HepG2 (cell line): Measurements from ENCODE around the gene SUSD6. TPM values are rescaled to one million over a fixed set of nuclear protein-coding genes. Genes with fewer than 3 reads are reported as not detected.

Experiments
- ATAC-seq: fragments of 200-7000 bp; cut with Tn5 transposase; 3 replicates; pipeline ENCODE4 v1.9.1; 2020; ENCODE audit warnings: mild to moderate bottlenecking, moderate library complexity
- BruUV-seq: library from RNA; stranded (reverse); fragments of 400-500 nt; replicated peaks from 2 replicates; lab custom pipeline; 2021; lab: Mats Ljungman, UMichigan
- CTCF ChIA-PET: fragments of 300-600 bp; formaldehyde crosslinking; extraction: SDS; loops from one replicate; lab custom pipeline; 2021; ENCODE audit warnings: low total read pairs, inconsistent platforms, low intra/inter-chr PET ratio; lab: Yijun Ruan, JAX
- POLR2A ChIA-PET: fragments of 350-600 bp; sonication (Branson Sonifier 250); formaldehyde crosslinking; loops from one replicate; lab custom pipeline; 2020; ENCODE audit warnings: antibody characterized with exemption, inconsistent platforms; lab: Yijun Ruan, JAX
- DNase-seq: peaks from one replicate; pipeline ENCODE4 v3.0.0-alpha.2; 2015; ENCODE audit warnings: low spot score
- FAIRE-seq: peaks from 3 replicates; lab custom pipeline; 2011; peaks lifted over from hg19 to GRCh38; lab: Jason Lieb, UNC
- H2AFZ ChIP-seq: one replicate; pipeline ENCODE4 v1.6.1; 2011; ENCODE audit warnings: low read length, inconsistent platforms
- H3K27ac ChIP-seq: fragments of 300-600 bp; 3 replicates; pipeline ENCODE4 v1.8.0; 2011; ENCODE audit warnings: mixed run types, mild to moderate bottlenecking, mixed read lengths, low read length, inconsistent platforms; ENCODE audit not compliant: insufficient read depth; ENCODE audit errors: extremely low read length
- H3K27me3 ChIP-seq, 2 experiments: fragments of 200-600 bp in 1 of 2; 2 replicates in 1 of 2; 3 replicates in 1 of 2; pipeline versions ENCODE4 v1.6.0 to v1.8.0; 2011; ENCODE audit warnings: low read length in 2 of 2, mild to moderate bottlenecking in 2 of 2, moderate library complexity in 2 of 2, inconsistent platforms in 1 of 2; ENCODE audit not compliant: insufficient read depth in 2 of 2, control insufficient read depth in 1 of 2
- H3K36me3 ChIP-seq, 2 experiments: fragments of 200-600 bp in 1 of 2; replicated peaks in 1 of 2; 2 replicates in 1 of 2; 3 replicates in 1 of 2; pipeline versions ENCODE4 v1.5.1 to v1.8.0; 2011; ENCODE audit warnings: low read length in 2 of 2, inconsistent platforms in 1 of 2; ENCODE audit not compliant: insufficient read depth in 2 of 2, control insufficient read depth in 1 of 2
- H3K4me1 ChIP-seq: 2 replicates; pipeline ENCODE4 v1.5.1; 2012; ENCODE audit warnings: low read length, inconsistent platforms; ENCODE audit not compliant: insufficient read depth
- H3K4me2 ChIP-seq: 2 replicates; pipeline ENCODE4 v1.6.0; 2011; ENCODE audit warnings: low read depth, low read length, inconsistent platforms
- H3K4me3 ChIP-seq, 3 experiments: fragments of 200-600 bp in 1 of 3; sonication (generic), shearing (Covaris generic) in 1 of 3; replicated peaks in 1 of 3; 2 replicates each; pipeline ENCODE4 v1.5.1; 2011 to 2016; ENCODE audit warnings: low read length in 3 of 3, inconsistent platforms in 2 of 3, low read depth in 2 of 3, mild to moderate bottlenecking in 2 of 3, control low read depth in 1 of 3, mixed read lengths in 1 of 3; ENCODE audit not compliant: insufficient read depth in 1 of 3
- H3K79me2 ChIP-seq: one replicate; pipeline ENCODE4 v1.6.1; 2011; ENCODE audit warnings: low read length, inconsistent platforms; ENCODE audit not compliant: insufficient read depth
- H3K9ac ChIP-seq: 2 replicates; pipeline ENCODE4 v1.6.0; 2011; ENCODE audit warnings: mild to moderate bottlenecking, low read depth, low read length, inconsistent platforms; ENCODE audit not compliant: insufficient read depth
- H3K9me3 ChIP-seq: 2 replicates; pipeline ENCODE4 v1.5.1; 2012; ENCODE audit warnings: mild to moderate bottlenecking, low read length
- H4K20me1 ChIP-seq: 2 replicates; pipeline ENCODE4 v1.6.0; 2011; ENCODE audit warnings: inconsistent platforms, mild to moderate bottlenecking, low read length, moderate library complexity; ENCODE audit not compliant: insufficient read depth
- ARID2 ChIP-seq: sonication (generic); formaldehyde crosslinking; IDR thresholded peaks from 2 replicates; pipeline ENCODE4 v1.8.1; 2022; ENCODE audit warnings: mild to moderate bottlenecking, missing genetic modification reagents, borderline replicate concordance
- GABPA ChIP-seq, 2 experiments: IDR thresholded peaks; 2 replicates each; pipeline ENCODE4 v1.6.1; 2011 to 2016; ENCODE audit warnings: low read depth in 2 of 2, low read length in 1 of 2, missing biosample characterization in 1 of 2, missing genetic modification characterization in 1 of 2
- KAT8 ChIP-seq: IDR thresholded peaks from 2 replicates; pipeline ENCODE4 v1.6.1; 2016; ENCODE audit warnings: missing genetic modification reagents, missing compliant biosample characterization
- MYNN ChIP-seq: sonication (generic); formaldehyde crosslinking; IDR thresholded peaks from 2 replicates; pipeline ENCODE4 v1.4.0; 2020; ENCODE audit warnings: mild to moderate bottlenecking, low read depth, missing genetic modification reagents
- NFE2L2 ChIP-seq: fragments of 150-350 bp; IDR thresholded peaks from 2 replicates; pipeline ENCODE4 v1.6.1; 2014; ENCODE audit warnings: low read length
- NFIB ChIP-seq: sonication (generic); formaldehyde crosslinking; IDR thresholded peaks from 2 replicates; pipeline ENCODE4 v1.9.0; 2021; ENCODE audit warnings: missing genetic modification reagents, mild to moderate bottlenecking, borderline replicate concordance
- NR2F1 ChIP-seq, 2 experiments: fragments of 450-650 bp in 1 of 2; formaldehyde crosslinking in 1 of 2; IDR thresholded peaks; 2 replicates each; pipeline versions ENCODE4 v1.5.0 to v1.6.1; 2016 to 2020; ENCODE audit warnings: mild to moderate bottlenecking in 1 of 2, missing compliant biosample characterization in 1 of 2, missing genetic modification reagents in 1 of 2, moderate library complexity in 1 of 2
- PRMT3 ChIP-seq: sonication (generic); formaldehyde crosslinking; IDR thresholded peaks from 2 replicates; pipeline ENCODE4 v1.8.1; 2022; ENCODE audit warnings: low read depth, mild to moderate bottlenecking, moderate library complexity, missing genetic modification reagents, borderline replicate concordance
- RFX1 ChIP-seq: fragments of 450-650 bp; IDR thresholded peaks from 2 replicates; pipeline ENCODE4 v1.6.1; 2017
- SAFB2 ChIP-seq: sonication (generic); formaldehyde crosslinking; IDR thresholded peaks from 2 replicates; pipeline ENCODE4 v1.5.1; 2020; ENCODE audit warnings: missing genetic modification reagents, low read depth, mild to moderate bottlenecking, borderline replicate concordance
- ZNF75D ChIP-seq: sonication (generic); formaldehyde crosslinking; IDR thresholded peaks from 2 replicates; pipeline ENCODE4 v1.8.1; 2023; ENCODE audit warnings: missing genetic modification reagents, mild to moderate bottlenecking, borderline replicate concordance
- WGBS: methylation state at CpG from one replicate; pipeline ENCODE4 v1.1.6; 2017; ENCODE audit warnings: low lambda C conversion rate; 5-methylcytosine and 5-hydroxymethylcytosine counted together
- in situ Hi-C: cut with HindIII; loops from 2 replicates; pipeline ENCODE4 v1.10.0; 2017; ENCODE audit warnings: low pct_unique_long_range_greater_than_20kb; ENCODE audit not compliant: extremely low pct_ligation_motif_present
- intact Hi-C: fragments of 100-400 bp; cut with micrococcal nuclease; formaldehyde crosslinking; loops from one replicate; pipeline ENCODE4 v1.10.0; 2022; ENCODE audit not compliant: unreplicated experiment
- polyA plus RNA-seq, 8 experiments: library from polyadenylated mRNA; depleted of rRNA in 3 of 8; stranded (reverse) in 7 of 8; unstranded in 1 of 8; fragments of >200 nt; fragmentation: Illumina TruSeq in 4 of 8; extraction: Trizol in 4 of 8; gene quantifications; 2 replicates each; pipeline versions ENCODE4 v1.2.1 to v1.2.3, GENCODE V29; 2011 to 2016; ENCODE audit warnings: low read depth in 4 of 8, missing spikeins in 1 of 8, mixed read lengths in 1 of 8; ENCODE audit not compliant: insufficient read depth in 1 of 8
- total RNA-seq, 5 experiments: library from RNA; depleted of rRNA; stranded (reverse); fragments of >200 nt; fragmentation: Illumina TruSeq; extraction: Trizol; gene quantifications; 2 replicates each; pipeline ENCODE4 v1.2.3, GENCODE V29; 2016; ENCODE audit warnings: low read depth in 1 of 5
- TF ChIP-seq, protein P1 (sequence below): sonication (generic); formaldehyde crosslinking; IDR thresholded peaks from 2 replicates; pipeline ENCODE4 v1.8.0; 2022; ENCODE audit warnings: mild to moderate bottlenecking, missing genetic modification reagents, moderate library complexity
- TF ChIP-seq, protein P2 (sequence below): sonication (generic); formaldehyde crosslinking; IDR thresholded peaks from 2 replicates; pipeline ENCODE4 v1.5.0; 2020; ENCODE audit warnings: mild to moderate bottlenecking, missing genetic modification reagents, borderline replicate concordance

The SUSD6 gene
- total and polyA plus RNA-seq, 2 of the 13 experiments (the other 11 are each of a cell fraction or from before 2014, with no cell fraction given), result 7.2 to 7.4 TPM

DNA sequence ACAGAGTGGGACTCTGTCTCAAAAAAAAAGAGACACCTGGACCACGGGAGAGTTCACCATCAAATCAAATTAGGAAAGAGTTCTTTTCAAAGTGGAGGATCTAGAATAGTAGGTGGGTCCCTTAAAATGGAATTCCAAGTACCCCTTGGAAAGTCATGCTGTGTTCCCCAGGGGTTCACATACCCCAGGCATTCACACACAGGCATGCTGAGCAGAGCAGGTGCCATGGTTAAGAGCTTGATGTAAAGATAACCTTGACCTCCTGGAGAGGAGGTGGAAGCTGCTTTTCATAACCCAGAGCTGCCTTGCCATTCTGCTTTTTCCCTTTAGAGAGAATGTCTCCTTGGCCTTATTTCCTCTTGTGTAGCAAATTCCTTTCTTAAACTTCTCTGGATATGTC lies 141.4 kb downstream of the SUSD6 start:
- no peak overlapping the region for H2AFZ ChIP-seq
- in situ Hi-C loops (no loop called here), intact Hi-C loops (no loop called here)
- no peak for DNase-seq
- no peak overlapping the region for H3K27ac ChIP-seq
- no peaks in the 10 kb centered on the region for H3K9me3 ChIP-seq
- BruUV-seq, result no TSS peak
- no peaks in the 10 kb centered on the region for H3K27me3 ChIP-seq
- 0 out of 4 replicates have a peak, but pooled peaks of 1 of the 2 experiments have one; percentile 23 for TF ChIP-seq NR2F1 (CRISPR knock-in tag; IDR thresholded peaks at IDR 0.05)
- TF ChIP-seq MYNN (CRISPR knock-in tag), result no peak
- no peaks in the 10 kb centered on the region for H3K79me2 ChIP-seq
- no peaks in the 10 kb centered on the region for H4K20me1 ChIP-seq
- no peak overlapping the region for H3K4me3 ChIP-seq
- H3K36me3 ChIP-seq, result no peaks in the 10 kb centered on the region
- ChIA-PET POLR2A (interaction anchor here (0.7 to 1.8 kb wide), 2 partner anchors 14 to 147 kb away, joined by 3 to 10 read pairs; partner anchors contain the start of gene SRSF5), CTCF (no interaction called here)
- WGBS, result 0% methylated on average over 1 of the region's 1 CpG
- H3K4me1 ChIP-seq, result peaks cover 80% of the 10 kb centered on the region
- no peak for FAIRE-seq
- no peak overlapping the region for H3K9ac ChIP-seq
- H3K4me2 ChIP-seq, result peak overlapping the region; percentile 56
- no peak for ATAC-seq

DNA sequence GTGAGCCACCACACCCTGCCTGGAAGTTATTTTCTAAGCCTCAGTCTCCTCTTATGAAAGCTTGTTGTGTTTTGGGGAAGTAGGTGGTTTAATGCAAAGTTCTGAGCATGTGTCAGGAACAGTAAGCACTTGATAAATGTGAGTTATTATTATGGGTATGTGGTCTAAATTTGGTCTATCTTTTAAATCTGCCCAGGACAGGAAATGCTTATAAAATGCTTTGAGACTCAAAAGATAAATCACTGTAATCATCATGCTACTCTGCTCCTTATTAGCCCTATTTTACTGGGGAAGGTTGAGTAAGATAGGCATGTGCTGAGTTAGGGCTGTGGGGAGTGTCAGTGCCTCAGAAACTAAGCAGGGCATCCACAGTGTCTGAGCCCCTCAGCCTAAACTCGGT lies 142.5 kb downstream of the SUSD6 start:
- peak overlapping the region; percentile 30 for H2AFZ ChIP-seq
- H3K27ac ChIP-seq, result no peak overlapping the region
- BruUV-seq, result no TSS peak
- H3K4me2 ChIP-seq, result no peak overlapping the region
- WGBS, result 7% methylated on average over 1 of the region's 1 CpG
- no peak overlapping the region for H3K4me3 ChIP-seq
- H3K36me3 ChIP-seq, result no peaks in the 10 kb centered on the region
- H4K20me1 ChIP-seq, result no peaks in the 10 kb centered on the region
- no peak overlapping the region for H3K9ac ChIP-seq
- in situ Hi-C loops (no loop called here), intact Hi-C loops (no loop called here)
- FAIRE-seq (no peak), ATAC-seq (no peak), DNase-seq (no peak)
- H3K9me3 ChIP-seq, result no peaks in the 10 kb centered on the region
- H3K79me2 ChIP-seq, result no peaks in the 10 kb centered on the region
- POLR2A ChIA-PET, result no interaction called here
- no peaks in the 10 kb centered on the region for H3K27me3 ChIP-seq
- CTCF ChIA-PET, result no interaction called here
- H3K4me1 ChIP-seq, result peaks cover 69% of the 10 kb centered on the region
- TF ChIP-seq NFIB (CRISPR knock-in tag) (no peak), ZNF75D (CRISPR knock-in tag) (no peak), GABPA (IDR thresholded peaks at IDR 0.05; ENCODE audit: low read depth, low read length) (no peak), GABPA (CRISPR knock-in tag; IDR thresholded peaks at IDR 0.05; ENCODE audit: low read depth) (no peak), PRMT3 (CRISPR knock-in tag) (no peak), RFX1 (no peak), SAFB2 (CRISPR knock-in tag) (no peak), NFE2L2 (no peak), KAT8 (CRISPR knock-in tag) (no peak), ARID2 (CRISPR knock-in tag) (no peak)
- TF ChIP-seq, protein P1, sequence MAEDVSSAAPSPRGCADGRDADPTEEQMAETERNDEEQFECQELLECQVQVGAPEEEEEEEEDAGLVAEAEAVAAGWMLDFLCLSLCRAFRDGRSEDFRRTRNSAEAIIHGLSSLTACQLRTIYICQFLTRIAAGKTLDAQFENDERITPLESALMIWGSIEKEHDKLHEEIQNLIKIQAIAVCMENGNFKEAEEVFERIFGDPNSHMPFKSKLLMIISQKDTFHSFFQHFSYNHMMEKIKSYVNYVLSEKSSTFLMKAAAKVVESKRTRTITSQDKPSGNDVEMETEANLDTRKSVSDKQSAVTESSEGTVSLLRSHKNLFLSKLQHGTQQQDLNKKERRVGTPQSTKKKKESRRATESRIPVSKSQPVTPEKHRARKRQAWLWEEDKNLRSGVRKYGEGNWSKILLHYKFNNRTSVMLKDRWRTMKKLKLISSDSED (CRISPR knock-in tag), result no peak
- TF ChIP-seq, protein P2, sequence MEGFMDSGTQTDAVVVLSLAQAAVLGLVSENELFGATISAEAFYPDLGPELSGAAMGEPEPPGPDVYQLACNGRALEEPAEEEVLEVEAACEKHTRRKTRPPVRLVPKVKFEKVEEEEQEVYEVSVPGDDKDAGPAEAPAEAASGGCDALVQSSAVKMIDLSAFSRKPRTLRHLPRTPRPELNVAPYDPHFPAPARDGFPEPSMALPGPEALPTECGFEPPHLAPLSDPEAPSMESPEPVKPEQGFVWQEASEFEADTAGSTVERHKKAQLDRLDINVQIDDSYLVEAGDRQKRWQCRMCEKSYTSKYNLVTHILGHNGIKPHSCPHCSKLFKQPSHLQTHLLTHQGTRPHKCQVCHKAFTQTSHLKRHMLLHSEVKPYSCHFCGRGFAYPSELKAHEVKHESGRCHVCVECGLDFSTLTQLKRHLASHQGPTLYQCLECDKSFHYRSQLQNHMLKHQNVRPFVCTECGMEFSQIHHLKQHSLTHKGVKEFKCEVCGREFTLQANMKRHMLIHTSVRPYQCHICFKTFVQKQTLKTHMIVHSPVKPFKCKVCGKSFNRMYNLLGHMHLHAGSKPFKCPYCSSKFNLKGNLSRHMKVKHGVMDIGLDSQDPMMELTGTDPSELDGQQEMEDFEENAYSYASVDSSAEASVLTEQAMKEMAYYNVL (CRISPR knock-in tag), result no peak
